SU-DHL-6 (cell line): ENCODE measurements around the gene RRAS2.
A peak's percentile ranks its signal among the peaks of the same experiment; 100 is the strongest.
"Not testable (repeated sequence)": the region's sequence is repeated elsewhere in the genome, so short reads cannot be mapped to it uniquely, and the experiment has no call there.

Experiments used
- H2AFZ ChIP-seq: fragments of 200-600 bp; sonication (generic); 2 replicates; pipeline ENCODE4 v1.6.1; 2014; ENCODE audit warnings: low read depth, mild to moderate bottlenecking, moderate library complexity, mixed read lengths, antibody characterized with exemption, low read length; ENCODE audit not compliant: severe bottlenecking
- H3F3A ChIP-seq: fragments of 200-600 bp; shearing (Covaris generic); 2 replicates; pipeline ENCODE4 v1.6.0; 2016; ENCODE audit warnings: antibody characterized with exemption, mild to moderate bottlenecking; ENCODE audit not compliant: insufficient read depth
- H3K27ac ChIP-seq: fragments of 200-600 bp; sonication (generic); 2 replicates; pipeline ENCODE4 v1.5.1; 2016; ENCODE audit warnings: low read depth, mild to moderate bottlenecking, low read length, moderate library complexity, mixed read lengths
- H3K27me3 ChIP-seq: fragments of 200-600 bp; sonication (generic), shearing (Covaris generic); 2 replicates; pipeline ENCODE4 v1.6.0; 2014; ENCODE audit warnings: mild to moderate bottlenecking, low read length
- H3K36me3 ChIP-seq: fragments of 200-600 bp; sonication (generic); 2 replicates; pipeline ENCODE4 v1.6.1; 2014; ENCODE audit warnings: mild to moderate bottlenecking, low read length, mixed read lengths
- H3K4me2 ChIP-seq: fragments of 300-600, 200-600 bp; shearing (Covaris generic), sonication (generic); 2 replicates; pipeline ENCODE4 v1.6.0; 2014; ENCODE audit warnings: low read length, low read depth, mild to moderate bottlenecking; ENCODE audit not compliant: poor library complexity, severe bottlenecking
- H3K4me3 ChIP-seq: fragments of 200-600 bp; sonication (generic); 2 replicates; pipeline ENCODE4 v1.5.1; 2014; ENCODE audit warnings: antibody characterized with exemption, low read length, mild to moderate bottlenecking, mixed read lengths; ENCODE audit not compliant: insufficient read depth, poor library complexity, severe bottlenecking
- H3K79me2 ChIP-seq: fragments of 200-600 bp; sonication (generic); 2 replicates; pipeline ENCODE4 v1.6.1; 2014; ENCODE audit warnings: mild to moderate bottlenecking, low read length, moderate library complexity; ENCODE audit not compliant: insufficient read depth
- H3K9ac ChIP-seq: fragments of 200-600 bp; sonication (generic); 2 replicates; pipeline ENCODE4 v1.7.0; 2014; ENCODE audit warnings: mild to moderate bottlenecking, low read length
- H3K9me2 ChIP-seq: fragments of 200-600 bp; sonication (generic); replicated peaks from 2 replicates; pipeline ENCODE4 v1.6.1; 2014; ENCODE audit warnings: low read length; ENCODE audit not compliant: insufficient read depth
- H3K9me3 ChIP-seq: fragments of 200-600 bp; sonication (generic); 2 replicates; pipeline ENCODE4 v1.6.1; 2014; ENCODE audit warnings: low read length, mixed read lengths; ENCODE audit not compliant: insufficient read depth
- H4K20me1 ChIP-seq: fragments of 200-600 bp; sonication (generic); 2 replicates; pipeline ENCODE4 v1.6.1; 2014; ENCODE audit warnings: low read depth, mild to moderate bottlenecking, antibody characterized with exemption, low read length, moderate library complexity, mixed read lengths
- CTCF ChIP-seq: fragments of 200-600 bp; sonication (generic); IDR thresholded peaks from one replicate; pipeline ENCODE4 v1.5.1; 2017; ENCODE audit warnings: antibody characterized with exemption, mild to moderate bottlenecking, low read length, moderate library complexity; ENCODE audit not compliant: insufficient read depth, poor library complexity, severe bottlenecking
- EZH2phosphoT487 ChIP-seq: fragments of 200-600 bp; sonication (generic), shearing (Covaris generic); conservative IDR thresholded peaks from 2 replicates; pipeline ENCODE4 v1.6.1; 2018; ENCODE audit warnings: mild to moderate bottlenecking, antibody characterized with exemption, low read length, moderate library complexity, mixed read lengths

Gene RRAS2

GRCh38 chr11:14358729-14359439 is at the start of gene RRAS2:
TSS of gene RRAS2 (minus strand) at chr11:14359183. CDS start at chr11:14358870, 313 bp downstream.
- Histone ChIP-seq H3K4me3 (peak within 1 kb of the TSS; percentile 69), H3K4me2 (peak within 1 kb of the TSS; percentile 63), H3K27ac (peak within 1 kb of the TSS; percentile 88), H3K79me2 (peaks cover 49% of the 10 kb centered on the region), H3K9me3 (no peaks in the 10 kb centered on the region), H3K27me3 (no peaks in the 10 kb centered on the region), H4K20me1 (peaks cover 4% of the 10 kb centered on the region; the same call in 1 of the 2 replicates), H3F3A (peaks cover 41% of the 10 kb centered on the region), H3K9me2 (no peaks in the 10 kb centered on the region), H3K9ac (peak within 1 kb of the TSS; percentile 89), H2AFZ (peak within 1 kb of the TSS; percentile 47), H3K36me3 (no peaks in the 10 kb centered on the region)
- no peak for TF ChIP-seq EZH2phosphoT487
- TF ChIP-seq CTCF, result no peak

GRCh38 chr11:14408612-14409011 is 49.6 kb upstream of the RRAS2 start:
- H3F3A ChIP-seq, result no peaks in the 10 kb centered on the region
- TF ChIP-seq EZH2phosphoT487 (no peak), CTCF (no peak)
- no peak overlapping the region for H2AFZ ChIP-seq
- no peak overlapping the region for H3K4me2 ChIP-seq
- no peak overlapping the region for H3K4me3 ChIP-seq
- H3K9me3 ChIP-seq, result no peaks in the 10 kb centered on the region
- H3K79me2 ChIP-seq, result no peaks in the 10 kb centered on the region
- no peak overlapping the region for H3K27ac ChIP-seq
- no peak overlapping the region for H3K9ac ChIP-seq
- H3K9me2 ChIP-seq, result no peaks in the 10 kb centered on the region
- H4K20me1 ChIP-seq, result no peaks in the 10 kb centered on the region
- H3K27me3 ChIP-seq, result no peaks in the 10 kb centered on the region
- no peaks in the 10 kb centered on the region for H3K36me3 ChIP-seq

GRCh38 chr11:14406116-14406515 is 47.1 kb upstream of the RRAS2 start:
- H2AFZ ChIP-seq, result not testable (repeated sequence)

GRCh38 chr11:14403528-14403927 is 44.5 kb upstream of the RRAS2 start:
- not testable (repeated sequence) for H3K9me3 ChIP-seq, H3K27me3 ChIP-seq, H4K20me1 ChIP-seq, H3K4me2 ChIP-seq, H3F3A ChIP-seq, H3K79me2 ChIP-seq, H3K9me2 ChIP-seq, H3K27ac ChIP-seq, H3K4me3 ChIP-seq, H3K9ac ChIP-seq, H2AFZ ChIP-seq, H3K36me3 ChIP-seq

More at GRCh38 chr11:14406116-14406515, 47.1 kb upstream of the RRAS2 start:
- H3K27me3 ChIP-seq, H3K27ac ChIP-seq, H3K36me3 ChIP-seq, H3K79me2 ChIP-seq, H3K9me2 ChIP-seq, H3K4me3 ChIP-seq, H4K20me1 ChIP-seq, H3K4me2 ChIP-seq, H3K9me3 ChIP-seq, H3F3A ChIP-seq, H3K9ac ChIP-seq: not testable (repeated sequence)
